KBM-7 (cell line): ENCODE data around the gene UBTD2.

Experiments used
- DNase-seq: peaks from one replicate; pipeline ENCODE4 v3.0.0-alpha.2; 2015
- in situ Hi-C: fragments of 300-500 bp; cut with MboI; formaldehyde crosslinking; loops from 2 replicates; pipeline ENCODE4 v1.14.3; 2020; ENCODE audit warnings: low sequenced_read_pairs, low pct_unique_long_range_greater_than_20kb, mixed read lengths

UBTD2 gene

DNA sequence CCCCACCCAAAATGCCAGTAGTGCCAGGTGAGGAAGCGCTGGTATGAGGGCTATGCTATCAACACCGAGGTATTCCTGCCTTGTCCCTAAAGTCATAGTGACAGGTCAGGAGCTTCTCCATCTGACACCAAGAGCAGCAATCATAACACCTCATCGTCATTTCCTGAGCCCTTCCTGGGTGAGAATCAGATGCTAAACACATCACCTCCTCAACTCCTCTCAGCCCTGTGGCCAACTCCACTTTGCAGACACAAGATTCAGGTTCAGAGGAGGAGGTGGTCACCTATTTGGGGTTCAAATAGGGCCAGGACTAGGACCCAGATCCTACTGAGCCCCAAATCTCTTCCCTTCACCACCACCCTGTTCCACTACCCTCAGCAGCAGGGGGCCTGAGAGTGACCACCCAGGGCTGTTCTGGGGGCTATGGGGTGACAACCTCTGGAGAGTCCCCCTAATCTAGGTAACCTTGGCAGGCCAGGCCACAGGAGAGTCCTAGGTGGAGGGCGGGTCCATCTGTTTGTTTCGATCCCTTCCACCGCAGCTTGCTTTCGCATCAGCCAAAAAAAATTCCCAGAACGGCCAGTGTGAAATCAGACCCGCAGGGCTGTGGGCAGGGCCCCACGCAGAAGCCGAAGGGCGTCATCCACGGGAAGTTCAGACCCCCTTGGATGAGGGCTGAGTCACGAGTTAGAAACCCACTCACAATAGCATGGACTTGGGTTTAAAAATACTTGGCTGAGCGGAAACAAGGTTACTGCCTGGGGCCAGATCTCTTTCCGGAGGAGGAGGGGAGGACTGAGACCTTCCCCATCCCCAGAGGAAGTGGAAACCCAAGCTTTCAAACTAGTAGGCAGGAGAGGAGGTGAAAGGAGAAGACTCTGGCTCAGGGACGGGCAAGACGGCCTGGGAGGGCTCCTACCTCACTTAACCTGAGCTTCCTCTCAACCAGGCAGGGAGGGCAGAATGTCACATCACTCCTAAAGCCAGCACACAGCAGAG lies 104.3 kb downstream of the UBTD2 start:
- in situ Hi-C loops, result no loop called here
- DNase-seq, result peak; percentile 94

DNA sequence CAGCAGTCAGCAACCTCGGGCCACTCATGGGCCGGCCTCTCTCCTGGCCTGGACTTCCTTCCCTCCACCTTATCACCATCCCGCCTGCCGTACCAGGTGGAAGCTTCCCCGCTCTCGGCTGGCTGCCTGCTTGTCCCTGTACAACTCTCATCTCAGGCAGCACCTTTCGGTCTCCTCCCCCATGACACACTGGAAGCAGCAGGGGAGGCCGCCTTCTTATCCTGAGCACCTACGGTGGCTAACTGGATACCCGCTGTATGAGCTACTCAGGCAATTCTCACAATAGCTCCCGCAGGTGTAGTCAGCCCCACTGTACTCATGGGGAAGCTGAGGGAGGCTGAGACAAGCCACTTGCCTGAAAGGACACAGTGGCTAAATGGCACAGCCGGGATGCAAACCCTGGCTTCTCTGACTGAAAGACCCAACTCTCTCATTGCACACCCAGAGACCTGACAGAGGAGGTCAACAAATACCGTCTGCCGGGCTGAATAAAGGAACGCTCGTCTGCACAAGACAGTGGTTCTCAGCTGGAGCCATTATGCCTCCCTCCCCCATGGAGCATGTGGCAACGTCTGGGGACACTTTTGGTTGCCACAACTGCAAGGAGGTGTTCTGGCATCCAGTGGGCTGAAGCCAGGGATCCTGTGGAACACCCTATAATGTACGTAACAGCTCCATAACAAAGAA lies 105.1 kb downstream of the UBTD2 start:
- in situ Hi-C loops, result no loop called here

DNA sequence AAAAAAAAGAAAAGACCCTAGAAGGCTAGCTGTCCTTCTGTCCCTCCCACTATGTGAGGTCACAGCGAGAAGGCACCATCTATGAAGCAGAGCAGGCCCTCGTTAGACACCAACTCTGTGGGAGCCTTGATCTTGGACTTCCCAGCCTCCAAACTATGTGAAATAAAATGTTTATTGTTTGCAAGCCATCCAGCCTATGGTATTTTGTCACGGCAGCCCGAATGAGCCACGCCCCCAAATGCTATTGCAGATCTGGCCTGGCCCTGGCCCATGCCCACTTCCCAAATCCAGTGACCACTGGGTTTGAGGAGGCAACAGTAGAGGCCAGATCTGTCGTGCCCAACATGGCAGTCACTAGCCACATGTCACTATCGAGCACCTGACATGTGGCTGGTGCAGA lies 106.4 kb downstream of the UBTD2 start:
- DNase-seq, result no peak
- in situ Hi-C loops, result no loop called here

More for the DNA sequence above, 105.1 kb downstream of the UBTD2 start:
- peak; percentile 47 for DNase-seq

DNA sequence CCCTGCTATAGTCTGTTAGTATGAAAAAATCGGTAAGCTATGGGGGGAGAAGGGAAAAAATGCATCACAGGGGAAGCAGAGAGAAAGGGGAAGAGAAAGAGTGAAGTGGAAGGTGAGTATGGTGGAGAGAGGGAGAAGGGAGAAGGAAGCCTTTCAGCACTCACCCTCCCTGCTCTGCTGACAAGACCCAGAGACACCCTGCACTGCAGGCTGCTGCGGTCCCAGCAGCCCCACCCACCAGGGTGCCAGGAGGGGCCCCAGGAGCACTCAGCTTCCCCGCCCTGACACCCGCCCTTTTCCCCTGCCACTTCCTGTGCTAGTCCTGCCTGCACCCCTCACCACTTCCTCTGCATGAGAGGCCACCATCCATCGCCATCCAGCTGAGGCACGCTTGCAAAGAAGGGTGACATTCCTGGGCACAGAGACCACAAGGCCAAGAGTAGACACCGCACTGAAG lies 108.3 kb downstream of the UBTD2 start:
- in situ Hi-C loops, result no loop called here
- DNase-seq, result peak; percentile 93

DNA sequence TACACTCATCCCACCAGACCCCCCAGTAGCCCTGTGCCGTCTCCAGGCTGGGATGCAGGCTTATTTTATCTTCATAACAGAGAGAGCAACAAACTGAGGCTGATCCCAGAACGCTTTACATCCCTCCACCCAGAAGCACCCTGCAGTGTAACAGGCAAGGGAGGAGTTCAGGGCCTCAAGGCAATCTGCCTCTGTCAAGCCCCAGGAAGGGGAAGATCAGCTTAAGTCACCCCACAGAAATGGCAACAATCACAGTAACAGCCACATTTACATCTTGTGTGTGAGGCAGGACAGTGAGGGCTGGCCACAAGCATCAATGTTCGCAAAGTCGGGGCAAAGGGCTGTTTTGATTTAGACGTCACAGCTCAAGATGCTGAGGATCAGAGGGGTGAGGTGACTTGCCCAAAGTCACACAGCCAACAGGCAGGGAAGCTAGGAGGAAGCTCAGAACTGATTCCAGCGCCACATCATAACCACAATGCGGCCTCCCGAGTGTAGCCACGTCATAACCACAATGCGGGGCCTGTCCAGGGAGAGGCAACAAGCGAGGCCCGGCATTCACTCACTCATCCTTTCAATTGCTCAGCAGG lies 109.9 kb downstream of the UBTD2 start:
- peak; percentile 65 for DNase-seq
- in situ Hi-C loops, result no loop called here

DNA sequence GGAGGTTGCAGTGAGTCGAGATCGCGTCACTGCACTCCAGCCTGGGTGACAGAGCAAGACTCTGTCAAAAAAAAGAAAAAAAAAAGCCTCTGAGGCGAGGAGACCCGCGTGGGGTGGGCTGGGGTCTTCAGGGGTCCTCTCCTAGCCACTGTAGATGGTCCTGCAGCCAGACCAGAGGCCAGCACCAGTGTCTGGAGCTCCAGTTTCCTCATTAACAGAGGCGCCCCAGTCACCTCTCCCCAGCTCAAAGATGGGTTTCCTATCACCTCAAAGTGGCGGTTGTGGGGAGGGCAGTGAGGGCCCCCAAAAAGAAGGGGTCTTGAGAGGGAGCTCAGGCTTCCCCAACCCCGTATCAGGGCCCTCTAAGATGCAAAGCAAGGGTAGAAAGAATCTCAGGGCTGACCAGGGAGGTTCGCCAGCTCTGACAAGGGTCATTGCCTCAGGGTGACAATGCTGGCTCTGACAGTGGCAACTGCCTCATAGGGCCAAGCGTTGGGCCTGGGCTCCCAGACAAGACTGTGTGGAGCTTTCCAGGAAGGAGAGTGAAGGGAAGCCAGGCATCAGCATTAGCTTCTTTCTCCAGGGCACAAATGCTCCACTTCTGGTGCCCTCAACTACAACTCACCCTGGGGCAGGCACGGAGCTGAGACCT lies 110.5 kb downstream of the UBTD2 start:
- no peak for DNase-seq
- in situ Hi-C loops, result no loop called here

DNA sequence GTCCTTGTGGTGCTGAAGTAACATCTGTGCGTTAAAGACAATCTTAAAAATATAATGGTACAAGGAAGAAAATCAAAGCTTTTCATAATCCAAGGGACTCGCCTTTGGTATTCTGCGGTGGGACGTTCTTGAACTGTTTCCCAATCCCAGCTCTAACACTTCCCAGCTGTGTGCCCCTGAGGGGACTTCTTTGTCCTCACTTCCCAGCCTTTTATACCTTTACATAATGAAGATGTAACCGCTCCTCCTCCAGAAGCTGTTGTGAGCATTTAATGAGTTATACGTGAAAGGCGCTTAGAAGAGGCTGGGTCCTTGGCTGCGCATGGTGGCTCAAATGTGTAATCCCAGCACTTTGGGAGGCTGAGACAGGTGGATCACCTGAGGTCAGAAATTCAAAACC lies 112.4 kb downstream of the UBTD2 start:
- in situ Hi-C loops, result no loop called here
- no peak for DNase-seq

DNA sequence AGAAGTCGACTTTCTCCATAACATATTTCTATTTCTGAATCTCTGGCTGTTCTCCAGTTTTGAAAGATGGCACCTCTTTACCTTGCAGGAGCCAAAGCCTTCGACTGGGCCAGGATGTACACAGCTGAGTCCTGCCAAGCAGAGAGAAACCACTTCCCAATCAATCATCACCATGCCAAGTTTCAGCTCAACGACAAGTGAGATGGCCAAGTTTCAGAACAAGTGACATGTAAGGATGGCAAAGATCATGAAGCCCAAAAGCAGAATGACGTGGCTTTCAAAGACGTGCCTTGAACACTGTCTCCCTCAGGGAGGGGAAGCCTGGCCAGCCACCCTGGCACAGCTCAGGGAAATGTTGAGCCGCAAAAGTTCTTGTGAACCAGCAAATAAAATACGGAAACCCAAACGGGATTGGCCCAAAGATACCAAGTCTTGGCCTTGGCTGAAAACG lies 113.3 kb downstream of the UBTD2 start:
- in situ Hi-C loops, result no loop called here
- DNase-seq, result no peak

DNA sequence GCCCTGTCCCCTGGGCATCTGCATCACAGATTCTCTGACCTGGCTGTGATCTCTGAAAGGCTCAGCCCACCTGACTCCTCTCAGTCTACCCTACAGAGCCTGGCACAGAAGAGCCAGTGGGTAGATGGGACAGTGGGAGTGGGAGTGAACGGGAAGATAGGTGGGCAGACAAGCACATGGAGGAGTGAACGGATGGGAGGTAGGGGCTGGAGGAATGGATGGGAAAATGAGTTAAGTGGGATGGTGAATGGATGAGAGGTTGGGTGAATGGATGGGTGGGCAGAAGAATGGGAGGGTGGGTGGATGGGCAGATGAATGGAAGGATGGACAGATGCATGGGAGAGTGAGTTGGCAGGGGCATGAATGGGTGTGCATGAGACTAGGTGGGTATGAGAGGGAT lies 114.3 kb downstream of the UBTD2 start:
- in situ Hi-C loops, result no loop called here
- DNase-seq, result no peak

DNA sequence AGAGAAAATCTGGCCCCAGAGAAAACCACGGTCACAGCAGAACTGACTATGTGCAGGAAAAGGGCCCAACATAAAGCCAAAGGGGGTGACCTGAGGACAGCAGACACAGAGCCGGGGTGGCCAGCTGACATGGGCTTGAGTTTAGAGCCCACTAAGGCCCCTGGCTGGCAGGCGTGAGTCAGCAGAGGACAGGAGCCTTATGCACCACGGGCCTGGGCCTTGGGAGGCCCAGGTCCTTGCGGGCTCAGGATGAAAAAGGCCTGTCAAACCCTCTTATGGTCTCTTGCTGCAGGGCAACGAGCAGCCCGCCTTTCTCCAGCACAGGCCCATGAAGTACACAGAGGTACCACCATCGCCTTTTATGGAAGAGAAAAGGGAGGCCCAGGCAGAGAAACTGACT lies 115.3 kb downstream of the UBTD2 start:
- no peak for DNase-seq
- in situ Hi-C loops, result no loop called here

DNA sequence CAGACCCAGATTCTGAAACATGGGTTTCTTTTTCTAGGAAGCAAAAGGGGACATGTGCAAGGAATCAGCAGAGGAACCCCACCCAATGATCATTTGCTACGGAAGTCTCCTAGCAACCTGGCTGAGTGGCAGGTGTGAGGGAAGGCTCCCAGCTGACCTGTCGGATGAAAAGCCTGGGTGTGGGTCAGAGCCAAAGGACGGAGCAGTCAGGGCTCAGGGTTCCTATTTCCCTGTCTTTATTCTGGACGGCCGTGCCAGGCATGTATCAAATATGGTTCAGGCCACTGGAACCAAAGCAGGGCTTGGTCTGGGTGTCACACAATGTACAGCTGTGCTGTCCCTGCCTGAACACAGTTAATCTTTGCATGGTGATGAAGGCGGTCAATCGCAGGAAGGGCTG lies 115.7 kb downstream of the UBTD2 start:
- in situ Hi-C loops, result no loop called here
- no peak for DNase-seq

DNA sequence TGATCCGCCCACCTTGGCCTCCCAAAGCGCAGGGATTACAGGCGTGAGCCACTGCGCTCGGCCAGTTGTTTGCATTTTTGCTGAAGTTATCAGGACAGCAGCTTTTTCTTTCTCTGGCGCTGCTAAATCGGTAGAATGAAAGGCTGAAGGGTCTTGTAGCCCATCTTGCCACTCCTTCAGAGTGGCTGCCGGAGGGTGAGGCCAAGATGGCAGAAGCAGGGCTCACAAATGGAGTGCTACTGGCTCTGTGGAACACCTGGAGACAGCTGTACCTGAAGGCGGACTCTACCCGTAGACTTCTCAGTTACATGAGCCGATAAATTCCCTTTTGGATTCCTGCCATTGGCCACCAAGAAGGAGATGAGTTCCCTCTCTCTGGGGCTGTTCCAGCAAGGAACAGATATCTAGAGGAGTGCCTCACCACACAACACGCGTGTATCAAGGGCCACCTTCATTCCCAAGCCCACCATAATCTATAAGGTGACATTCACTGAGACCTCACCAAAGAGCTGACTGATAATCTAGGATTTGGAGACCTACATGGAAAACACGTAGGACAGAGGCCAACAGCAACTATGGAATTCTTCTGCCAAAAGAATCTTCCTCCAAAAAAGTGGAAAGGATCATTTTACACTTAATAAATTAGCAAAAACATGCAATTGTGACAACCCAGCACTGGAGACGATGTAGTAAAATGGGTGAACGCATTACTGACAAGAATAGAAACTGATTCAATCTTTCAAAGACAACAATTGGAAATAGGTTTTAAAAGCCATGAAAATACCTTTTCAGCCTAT lies 117.3 kb downstream of the UBTD2 start:
- in situ Hi-C loops, result no loop called here

DNA sequence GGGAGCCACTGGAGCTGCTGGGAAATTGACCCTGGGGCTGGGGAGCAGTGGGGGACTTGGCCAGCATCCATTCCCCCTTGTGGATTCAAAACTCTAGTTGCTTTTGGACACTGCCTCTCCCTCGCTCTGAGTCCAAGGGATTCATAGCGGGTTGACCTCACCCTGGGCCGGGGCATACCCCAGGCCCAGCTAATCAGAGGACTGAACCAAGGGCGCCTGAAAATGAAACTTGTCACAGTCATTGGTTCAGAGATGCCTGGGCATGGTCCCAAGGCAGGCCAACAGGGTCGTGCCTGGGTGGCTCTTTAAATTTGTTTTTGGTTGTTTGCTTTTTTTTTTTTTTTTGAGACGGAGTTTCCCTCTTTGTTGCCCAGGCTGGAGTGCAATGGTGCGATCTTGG lies 118.1 kb downstream of the UBTD2 start:
- DNase-seq, result no peak
- in situ Hi-C loops, result no loop called here

More for the DNA sequence above, 117.3 kb downstream of the UBTD2 start:
- DNase-seq, result no peak

DNA sequence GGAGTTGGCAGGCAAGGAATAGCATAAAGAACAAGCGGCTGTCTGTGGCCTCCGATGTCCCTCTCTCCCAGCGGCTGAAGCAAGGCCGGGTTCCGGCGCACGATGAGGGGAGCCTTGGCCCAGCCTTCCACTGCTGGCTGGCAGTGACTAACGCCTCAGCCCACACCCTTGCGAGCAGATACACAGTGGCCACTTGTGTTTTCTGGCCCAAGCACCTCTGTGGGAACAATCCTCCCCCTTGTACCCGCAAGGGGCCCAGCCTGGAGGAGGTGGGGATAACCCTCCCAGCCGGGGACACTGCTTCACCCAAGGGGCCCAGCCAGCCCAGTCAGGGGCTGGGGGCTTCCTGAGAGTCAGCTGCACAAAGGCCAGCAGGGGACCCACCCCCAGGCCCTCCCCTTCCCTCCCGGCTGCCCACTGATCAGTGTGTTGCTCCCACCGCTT lies 118.8 kb downstream of the UBTD2 start:
- DNase-seq, result no peak
- in situ Hi-C loops, result no loop called here

DNA sequence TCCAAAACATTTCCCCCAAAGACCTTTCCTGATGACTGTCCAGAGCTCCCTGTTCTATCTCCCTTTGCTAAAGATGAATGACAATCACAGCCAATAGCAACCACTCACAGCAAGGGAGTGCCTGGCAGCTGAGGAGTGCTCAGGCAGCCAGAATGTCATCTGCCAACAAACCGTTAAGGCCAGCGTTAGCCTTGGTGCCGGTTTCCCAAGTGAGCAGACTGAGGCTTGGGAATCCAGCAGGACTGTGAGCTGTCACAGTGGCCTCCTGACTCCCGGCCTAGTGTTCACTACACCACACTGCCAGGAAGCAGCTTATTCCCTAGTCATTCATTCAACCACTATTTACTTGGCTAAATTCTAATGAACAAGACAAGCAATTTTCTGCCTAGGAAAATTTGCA lies 120.2 kb downstream of the UBTD2 start:
- no peak for DNase-seq
- in situ Hi-C loops, result no loop called here

DNA sequence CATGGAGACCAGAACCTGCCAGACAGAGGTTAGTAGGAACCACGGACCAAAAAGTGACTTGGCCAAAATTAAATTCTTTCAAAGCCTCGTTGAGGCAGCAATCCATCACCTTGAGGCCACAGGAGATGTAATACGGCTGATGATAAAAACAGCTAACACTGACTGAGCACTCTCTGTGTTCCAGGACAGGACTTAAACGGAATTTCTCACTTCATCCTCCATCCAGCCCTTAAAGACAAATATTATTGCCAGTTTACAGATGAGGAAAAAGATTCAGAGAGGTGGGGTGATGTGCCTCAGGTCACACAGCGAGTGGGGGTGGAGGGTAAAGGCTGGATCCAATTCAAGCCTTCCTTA lies 120.6 kb downstream of the UBTD2 start:
- in situ Hi-C loops, result no loop called here
- DNase-seq, result no peak

DNA sequence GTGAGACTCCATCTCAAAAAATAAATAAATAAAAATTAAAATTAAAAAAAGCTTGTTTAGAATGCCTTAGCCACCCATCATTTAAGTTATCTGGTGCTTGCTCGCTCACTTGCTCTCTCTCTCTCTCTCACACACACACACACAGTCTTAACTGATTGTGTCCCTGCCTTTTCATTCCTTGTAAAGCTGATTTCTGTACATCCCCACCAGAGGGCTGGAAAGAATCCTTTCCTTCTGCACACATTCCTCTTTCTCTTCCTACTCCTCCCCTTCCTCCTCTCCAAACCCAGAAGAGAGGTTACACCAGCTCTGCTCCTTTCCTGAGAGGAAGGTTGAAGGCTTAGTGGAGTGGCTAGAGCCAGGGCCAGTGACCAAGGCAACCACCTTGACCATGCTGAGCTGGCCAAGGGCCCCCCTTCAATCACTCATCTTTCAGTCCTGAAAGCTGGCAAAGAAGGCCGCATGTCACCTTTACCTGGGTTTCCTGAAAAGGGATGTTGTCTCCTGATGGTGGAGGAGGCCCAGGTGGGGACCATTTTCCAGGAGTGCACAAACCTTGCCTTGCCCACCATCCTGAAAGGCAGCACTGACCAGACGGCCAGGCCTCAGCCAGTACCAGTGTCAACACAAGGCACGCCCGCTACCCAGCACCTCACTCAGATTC lies 121.1 kb downstream of the UBTD2 start:
- in situ Hi-C loops, result no loop called here
- DNase-seq, result peak; percentile 40

DNA sequence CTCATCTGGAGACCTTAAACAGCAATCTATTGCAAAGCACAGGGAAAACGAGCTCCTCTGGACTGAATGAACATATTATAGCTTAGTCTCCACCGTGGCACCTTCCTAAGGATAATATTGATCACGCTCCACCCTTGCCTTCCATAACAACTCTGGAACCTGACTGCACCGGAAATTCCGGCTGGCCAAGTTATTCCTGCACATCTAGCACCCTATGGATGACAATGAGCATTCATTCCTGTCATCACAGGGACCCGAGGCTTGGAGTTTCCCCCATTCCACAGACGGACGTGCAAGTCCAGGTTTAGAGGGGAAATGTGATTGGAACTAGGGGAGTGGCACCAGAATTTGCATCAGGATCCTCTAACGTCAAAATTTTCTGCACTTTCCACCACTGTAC lies 123.1 kb downstream of the UBTD2 start:
- no peak for DNase-seq
- in situ Hi-C loops, result no loop called here
